Endothelial cell of umbilical vein (primary cell): ENCODE results near the gene ESRRB.

Experiments
- EZH2 ChIP-seq: IDR thresholded peaks from 2 replicates; pipeline ENCODE4 v1.6.1; 2012; ENCODE audit warnings: borderline replicate concordance, low read depth, mild to moderate bottlenecking, moderate library complexity, low read length, inconsistent platforms; ENCODE audit not compliant: severe bottlenecking
- FOS ChIP-seq: IDR thresholded peaks from 2 replicates; pipeline ENCODE4 v1.6.1; 2011; ENCODE audit warnings: mild to moderate bottlenecking, low read length, moderate library complexity, borderline replicate concordance; ENCODE audit not compliant: insufficient read depth
- GATA2 ChIP-seq: IDR thresholded peaks from 2 replicates; pipeline ENCODE4 v1.7.0; 2011; ENCODE audit warnings: low read depth, mild to moderate bottlenecking, moderate library complexity, mixed read lengths, low read length; ENCODE audit not compliant: insufficient read length, insufficient read depth
- POLR2A ChIP-seq: IDR thresholded peaks from 2 replicates; pipeline ENCODE4 v1.6.1; 2012; ENCODE audit warnings: low read depth, mild to moderate bottlenecking, control low read depth, low read length
- POLR2AphosphoS5 ChIP-seq: IDR thresholded peaks from 2 replicates; pipeline ENCODE4 v1.6.1; 2012; ENCODE audit warnings: low read depth, mild to moderate bottlenecking, control low read depth, low read length, moderate library complexity; ENCODE audit not compliant: insufficient read depth
- TF ChIP-seq, protein P1 (sequence below), 2 donors: IDR thresholded peaks; 1 replicate in 1 of 2; 2 replicates in 1 of 2; pipeline ENCODE4 v1.5.1; 2011; ENCODE audit warnings: low read length in 2 of 2, mild to moderate bottlenecking in 2 of 2, moderate library complexity in 2 of 2, control low read depth in 1 of 2, inconsistent platforms in 1 of 2, low read depth in 1 of 2; ENCODE audit not compliant: insufficient read depth in 1 of 2; ENCODE audit errors: extremely low read depth in 1 of 2

DNA sequence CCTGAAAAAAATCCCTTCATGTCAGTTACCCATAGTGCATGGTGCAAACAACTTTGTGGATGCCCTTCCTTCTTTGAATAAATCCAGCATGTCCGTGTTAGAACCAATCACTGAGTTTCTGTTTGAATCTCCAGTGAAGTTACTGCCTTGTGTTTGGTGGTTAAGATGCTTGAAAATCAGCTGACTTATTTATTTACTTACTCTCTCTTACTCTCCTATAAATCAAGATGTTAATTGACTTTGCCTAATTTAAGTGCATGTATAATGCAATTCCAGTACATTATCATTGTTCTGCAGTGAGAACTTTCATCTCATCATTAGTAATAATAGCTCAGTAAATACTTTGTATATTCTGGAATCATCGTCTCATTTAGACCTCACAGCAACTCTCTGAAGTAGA lies 114.2 kb downstream of the ESRRB start:
- TF ChIP-seq EZH2 = no peak
- TF ChIP-seq, protein P1, sequence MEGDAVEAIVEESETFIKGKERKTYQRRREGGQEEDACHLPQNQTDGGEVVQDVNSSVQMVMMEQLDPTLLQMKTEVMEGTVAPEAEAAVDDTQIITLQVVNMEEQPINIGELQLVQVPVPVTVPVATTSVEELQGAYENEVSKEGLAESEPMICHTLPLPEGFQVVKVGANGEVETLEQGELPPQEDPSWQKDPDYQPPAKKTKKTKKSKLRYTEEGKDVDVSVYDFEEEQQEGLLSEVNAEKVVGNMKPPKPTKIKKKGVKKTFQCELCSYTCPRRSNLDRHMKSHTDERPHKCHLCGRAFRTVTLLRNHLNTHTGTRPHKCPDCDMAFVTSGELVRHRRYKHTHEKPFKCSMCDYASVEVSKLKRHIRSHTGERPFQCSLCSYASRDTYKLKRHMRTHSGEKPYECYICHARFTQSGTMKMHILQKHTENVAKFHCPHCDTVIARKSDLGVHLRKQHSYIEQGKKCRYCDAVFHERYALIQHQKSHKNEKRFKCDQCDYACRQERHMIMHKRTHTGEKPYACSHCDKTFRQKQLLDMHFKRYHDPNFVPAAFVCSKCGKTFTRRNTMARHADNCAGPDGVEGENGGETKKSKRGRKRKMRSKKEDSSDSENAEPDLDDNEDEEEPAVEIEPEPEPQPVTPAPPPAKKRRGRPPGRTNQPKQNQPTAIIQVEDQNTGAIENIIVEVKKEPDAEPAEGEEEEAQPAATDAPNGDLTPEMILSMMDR (IDR thresholded peaks at IDR 0.05; ENCODE audit: extremely low read depth in 1 of 2, insufficient read depth in 1 of 2, low read depth in 1 of 2, low read length in 2 of 2) = no peak
- no peak for TF ChIP-seq POLR2A
- TF ChIP-seq POLR2AphosphoS5 = no peak
- TF ChIP-seq GATA2 = no peak
- no peak for TF ChIP-seq FOS
